Measurements from ENCODE around the gene UBE4A.

The UBE4A gene

DNA sequence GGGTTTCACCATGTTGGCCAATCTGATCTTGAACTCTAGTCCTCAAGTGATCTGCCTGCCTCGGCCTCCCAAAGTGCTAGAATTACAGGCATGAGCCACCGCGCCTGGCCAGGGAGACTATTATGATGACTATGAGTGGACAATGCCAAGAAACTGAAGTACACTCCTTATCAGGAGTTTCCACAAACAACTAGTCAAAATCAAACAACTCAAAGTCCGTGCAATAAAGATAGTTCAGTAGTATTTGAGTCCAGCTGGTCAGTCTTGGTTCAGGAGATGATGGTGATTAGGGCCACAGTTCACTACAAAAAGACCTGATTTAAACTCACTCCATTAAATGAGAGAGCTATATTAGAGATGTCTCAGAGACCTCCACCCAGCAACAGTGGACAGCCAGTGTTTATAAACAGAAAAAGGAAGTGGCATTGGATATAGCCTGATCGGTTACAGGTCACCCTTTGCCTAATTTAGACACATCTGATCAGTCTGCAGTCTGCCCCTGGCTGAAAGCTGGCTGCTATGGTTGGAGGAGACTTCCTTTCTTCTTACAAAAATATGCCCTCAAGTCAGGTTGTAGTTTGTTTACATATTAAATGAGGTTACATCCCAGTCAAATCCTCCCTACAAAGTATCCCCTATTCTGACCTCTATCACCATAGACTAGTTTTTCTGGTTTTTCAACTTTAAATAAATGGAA, 37.9 kb upstream of the UBE4A start:
- Histone ChIP-seq H3K4me2 (ENCODE audit: low read length) (no peak overlapping the region), H3K9me3 (ENCODE audit: insufficient read depth, low read depth, low read length) (no peaks in the 10 kb centered on the region), H3K23ac (ENCODE audit: low read length) (no peak overlapping the region), H4K91ac (ENCODE audit: low read depth, low read length) (no peak overlapping the region), H2AK5ac (ENCODE audit: low read length) (no peak overlapping the region), H3K4me1 (ENCODE audit: control insufficient read depth in 1 of 2, insufficient read depth in 2 of 2, low read length in 2 of 2) (peaks cover 0 to 3% of the 10 kb centered on the region in 2 experiments), H2BK12ac (ENCODE audit: low read length) (no peak overlapping the region), H3K18ac (ENCODE audit: low read length) (no peak overlapping the region), H3K4ac (ENCODE audit: low read depth, low read length) (no peak overlapping the region), H3K14ac (ENCODE audit: low read length) (no peak overlapping the region), H2AFZ (ENCODE audit: insufficient read depth, low read length, poor library complexity) (no peak overlapping the region), H4K8ac (ENCODE audit: low read depth, low read length) (no peak overlapping the region), H3K36me3 (ENCODE audit: control insufficient read depth in 1 of 2, insufficient read depth in 2 of 2, low read length in 2 of 2) (no peaks in the 10 kb centered on the region), H3K79me2 (ENCODE audit: control insufficient read depth, insufficient read depth, low read length, poor library complexity) (no peaks in the 10 kb centered on the region), H3K4me3 (ENCODE audit: low read depth, low read length) (no peak overlapping the region), H3K27ac (ENCODE audit: low read depth, low read length) (no peak overlapping the region), H3K27me3 (ENCODE audit: insufficient read depth, low read length) (no peaks in the 10 kb centered on the region), H3K79me1 (ENCODE audit: low read length) (no peaks in the 10 kb centered on the region), H4K12ac (ENCODE audit: low read depth, low read length) (no peak overlapping the region), H3K9ac (ENCODE audit: low read length) (no peak overlapping the region), H2BK5ac (ENCODE audit: low read depth, low read length, poor library complexity) (no peak overlapping the region), H2BK120ac (ENCODE audit: insufficient read depth, low read length, poor library complexity) (no peak overlapping the region)
- no peak for DNase-seq
- no CpG with 5 or more reads among the region's 5 CpGs for WGBS (ENCODE audit: extremely low coverage, insufficient coverage, insufficient read length)

DNA sequence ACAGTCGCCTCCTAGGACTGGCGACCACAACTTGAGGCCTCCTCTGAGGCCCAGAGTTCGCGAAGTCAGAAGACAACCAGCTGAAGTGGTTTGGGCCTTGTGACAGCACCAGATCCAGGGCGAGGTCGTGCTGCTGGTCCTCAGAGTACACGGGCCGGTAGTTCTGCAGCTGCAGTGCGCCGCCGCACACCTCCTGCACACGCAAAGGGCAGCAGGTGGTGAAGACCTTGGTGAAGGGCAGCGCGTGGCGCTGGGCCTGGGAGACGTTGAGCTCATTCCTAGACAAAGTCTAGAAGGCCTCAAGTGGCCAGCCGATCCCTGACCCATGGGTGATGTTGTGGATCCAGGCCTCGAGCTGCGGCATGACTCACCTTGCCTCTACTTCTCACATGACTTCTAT, 36.7 kb upstream of the UBE4A start:
- H3K27ac ChIP-seq (ENCODE audit: low read depth, low read length) = no peak overlapping the region
- no peak overlapping the region for H2BK12ac ChIP-seq (ENCODE audit: low read length)
- no peaks in the 10 kb centered on the region for H3K79me1 ChIP-seq (ENCODE audit: low read length)
- H2BK5ac ChIP-seq (ENCODE audit: low read depth, low read length, poor library complexity) = no peak overlapping the region
- H3K4me1 ChIP-seq (ENCODE audit: control insufficient read depth in 1 of 2, insufficient read depth in 2 of 2, low read length in 2 of 2) = no peaks in the 10 kb centered on the region
- H4K91ac ChIP-seq (ENCODE audit: low read depth, low read length) = no peak overlapping the region
- no peak overlapping the region for H2BK120ac ChIP-seq (ENCODE audit: insufficient read depth, low read length, poor library complexity)
- H3K4me2 ChIP-seq (ENCODE audit: low read length) = no peak overlapping the region
- no peaks in the 10 kb centered on the region for H3K79me2 ChIP-seq (ENCODE audit: control insufficient read depth, insufficient read depth, low read length, poor library complexity)
- H2AFZ ChIP-seq (ENCODE audit: insufficient read depth, low read length, poor library complexity) = no peak overlapping the region
- H3K27me3 ChIP-seq (ENCODE audit: insufficient read depth, low read length) = no peaks in the 10 kb centered on the region
- H3K23ac ChIP-seq (ENCODE audit: low read length) = no peak overlapping the region
- no peak overlapping the region for H3K4ac ChIP-seq (ENCODE audit: low read depth, low read length)
- no peaks in the 10 kb centered on the region for H3K36me3 ChIP-seq (ENCODE audit: control insufficient read depth in 1 of 2, insufficient read depth in 2 of 2, low read length in 2 of 2)
- H3K9ac ChIP-seq (ENCODE audit: low read length) = no peak overlapping the region
- H3K4me3 ChIP-seq (ENCODE audit: low read depth, low read length) = no peak overlapping the region
- DNase-seq = no peak
- no peak overlapping the region for H2AK5ac ChIP-seq (ENCODE audit: low read length)
- H3K14ac ChIP-seq (ENCODE audit: low read length) = no peak overlapping the region
- H4K8ac ChIP-seq (ENCODE audit: low read depth, low read length) = no peak overlapping the region
- no CpG with 5 or more reads among the region's 19 CpGs for WGBS (ENCODE audit: extremely low coverage, insufficient coverage, insufficient read length)
- no peak overlapping the region for H3K18ac ChIP-seq (ENCODE audit: low read length)
- no peak overlapping the region for H4K12ac ChIP-seq (ENCODE audit: low read depth, low read length)
- H3K9me3 ChIP-seq (ENCODE audit: insufficient read depth, low read depth, low read length) = no peaks in the 10 kb centered on the region

DNA sequence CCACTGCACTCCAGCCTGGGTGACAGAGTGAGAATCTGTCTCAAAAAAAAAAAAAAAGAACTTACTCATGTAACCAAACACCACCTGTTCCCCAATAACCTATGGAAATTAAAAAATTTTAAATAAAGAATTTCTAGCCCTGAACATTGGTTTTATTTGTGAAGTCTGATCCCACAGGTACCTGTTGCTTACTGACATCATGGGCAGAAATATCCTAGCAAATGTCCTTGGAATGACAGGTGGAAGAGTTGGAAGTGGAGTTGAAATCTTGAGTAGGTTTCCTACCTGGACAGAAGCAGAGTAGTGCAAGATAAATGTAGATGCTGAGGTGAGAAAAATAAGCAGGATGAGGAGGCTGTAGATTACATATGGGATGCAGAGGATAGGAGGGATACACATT, 34.1 kb upstream of the UBE4A start:
- H3K14ac ChIP-seq (ENCODE audit: low read length) = no peak overlapping the region
- no peaks in the 10 kb centered on the region for H3K79me2 ChIP-seq (ENCODE audit: control insufficient read depth, insufficient read depth, low read length, poor library complexity)
- no peak overlapping the region for H4K91ac ChIP-seq (ENCODE audit: low read depth, low read length)
- no peaks in the 10 kb centered on the region for H3K36me3 ChIP-seq (ENCODE audit: control insufficient read depth in 1 of 2, insufficient read depth in 2 of 2, low read length in 2 of 2)
- no peaks in the 10 kb centered on the region for H3K4me1 ChIP-seq (ENCODE audit: control insufficient read depth in 1 of 2, insufficient read depth in 2 of 2, low read length in 2 of 2)
- H3K18ac ChIP-seq (ENCODE audit: low read length) = no peak overlapping the region
- no peak overlapping the region for H3K4me2 ChIP-seq (ENCODE audit: low read length)
- no peaks in the 10 kb centered on the region for H3K79me1 ChIP-seq (ENCODE audit: low read length)
- no peak overlapping the region for H3K4me3 ChIP-seq (ENCODE audit: low read depth, low read length)
- H3K9me3 ChIP-seq (ENCODE audit: insufficient read depth, low read depth, low read length) = no peaks in the 10 kb centered on the region
- H2BK5ac ChIP-seq (ENCODE audit: low read depth, low read length, poor library complexity) = no peak overlapping the region
- H3K23ac ChIP-seq (ENCODE audit: low read length) = no peak overlapping the region
- H2AFZ ChIP-seq (ENCODE audit: insufficient read depth, low read length, poor library complexity) = no peak overlapping the region
- H2BK120ac ChIP-seq (ENCODE audit: insufficient read depth, low read length, poor library complexity) = no peak overlapping the region
- no peak overlapping the region for H4K8ac ChIP-seq (ENCODE audit: low read depth, low read length)
- H3K4ac ChIP-seq (ENCODE audit: low read depth, low read length) = no peak overlapping the region
- no peak overlapping the region for H2AK5ac ChIP-seq (ENCODE audit: low read length)
- no peak overlapping the region for H3K9ac ChIP-seq (ENCODE audit: low read length)
- no peak overlapping the region for H4K12ac ChIP-seq (ENCODE audit: low read depth, low read length)
- H2BK12ac ChIP-seq (ENCODE audit: low read length) = no peak overlapping the region
- DNase-seq = no peak
- no peak overlapping the region for H3K27ac ChIP-seq (ENCODE audit: low read depth, low read length)
- no peaks in the 10 kb centered on the region for H3K27me3 ChIP-seq (ENCODE audit: insufficient read depth, low read length)

DNA sequence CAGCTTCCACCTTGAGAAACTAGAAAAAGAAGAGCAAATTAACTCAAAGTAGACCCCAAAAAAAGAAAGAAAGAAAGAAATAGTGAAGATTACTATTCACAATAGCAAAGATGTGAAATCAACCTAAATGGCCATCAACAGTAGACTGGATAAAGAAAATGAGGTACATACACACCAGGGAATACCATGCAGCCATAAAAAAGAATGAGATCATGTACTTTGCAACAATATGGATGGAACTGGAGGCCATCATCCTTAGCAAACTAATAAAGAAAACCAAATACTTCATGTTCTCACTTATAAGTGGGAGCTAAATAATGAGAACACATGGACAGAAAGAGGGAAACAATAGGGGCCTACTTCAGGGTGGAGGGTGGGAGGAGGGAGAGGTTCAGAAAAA, 30.7 kb upstream of the UBE4A start:
- H4K91ac ChIP-seq (ENCODE audit: low read depth, low read length) = no peak overlapping the region
- H3K18ac ChIP-seq (ENCODE audit: low read length) = no peak overlapping the region
- H3K14ac ChIP-seq (ENCODE audit: low read length) = no peak overlapping the region
- H4K12ac ChIP-seq (ENCODE audit: low read depth, low read length) = no peak overlapping the region
- H2BK5ac ChIP-seq (ENCODE audit: low read depth, low read length, poor library complexity) = no peak overlapping the region
- H2AFZ ChIP-seq (ENCODE audit: insufficient read depth, low read length, poor library complexity) = no peak overlapping the region
- H3K9me3 ChIP-seq (ENCODE audit: insufficient read depth, low read depth, low read length) = no peaks in the 10 kb centered on the region
- H3K4me1 ChIP-seq (ENCODE audit: control insufficient read depth in 1 of 2, insufficient read depth in 2 of 2, low read length in 2 of 2) = no peaks in the 10 kb centered on the region
- no peak overlapping the region for H3K27ac ChIP-seq (ENCODE audit: low read depth, low read length)
- no peak overlapping the region for H2BK120ac ChIP-seq (ENCODE audit: insufficient read depth, low read length, poor library complexity)
- H3K4me3 ChIP-seq (ENCODE audit: low read depth, low read length) = no peak overlapping the region
- H3K36me3 ChIP-seq (ENCODE audit: control insufficient read depth in 1 of 2, insufficient read depth in 2 of 2, low read length in 2 of 2) = no peaks in the 10 kb centered on the region
- H3K23ac ChIP-seq (ENCODE audit: low read length) = no peak overlapping the region
- no peaks in the 10 kb centered on the region for H3K79me2 ChIP-seq (ENCODE audit: control insufficient read depth, insufficient read depth, low read length, poor library complexity)
- no peak overlapping the region for H4K8ac ChIP-seq (ENCODE audit: low read depth, low read length)
- no peaks in the 10 kb centered on the region for H3K79me1 ChIP-seq (ENCODE audit: low read length)
- H2BK12ac ChIP-seq (ENCODE audit: low read length) = no peak overlapping the region
- H3K4me2 ChIP-seq (ENCODE audit: low read length) = no peak overlapping the region
- H3K9ac ChIP-seq (ENCODE audit: low read length) = no peak overlapping the region
- no peak overlapping the region for H2AK5ac ChIP-seq (ENCODE audit: low read length)
- no peaks in the 10 kb centered on the region for H3K27me3 ChIP-seq (ENCODE audit: insufficient read depth, low read length)
- H3K4ac ChIP-seq (ENCODE audit: low read depth, low read length) = no peak overlapping the region
- DNase-seq = no peak
